Measurements from ENCODE around the gene UBE2M. TPM values are rescaled to one million over a fixed set of nuclear protein-coding genes. Genes with fewer than 3 reads are reported as not detected.
A peak's percentile ranks its signal among the peaks of the same experiment; 100 is the strongest.

Gene UBE2M
- polyA plus RNA-seq, 1 donor from 2014 or later, result 138 TPM

GRCh38 chr19:58544591-58545285, 13.7 kb downstream of the UBE2M start:
- no peaks in the 10 kb centered on the region for H3K36me3 ChIP-seq (ENCODE audit: insufficient read depth, low read length)
- no peaks in the 10 kb centered on the region for H3F3A ChIP-seq (ENCODE audit: insufficient read depth, low read length, poor library complexity, severe bottlenecking)
- peaks cover 33% of the 10 kb centered on the region for H3K79me2 ChIP-seq (replicated peaks; ENCODE audit: insufficient read depth, low read length)
- TF ChIP-seq EZH2 (IDR thresholded peaks at IDR 0.05; ENCODE audit: borderline replicate concordance, insufficient read depth, low read length, poor library complexity, severe bottlenecking) (no peak), SMC3 (conservative IDR thresholded peaks at IDR 0.05; ENCODE audit: poor library complexity) (no peak), EP300 (conservative IDR thresholded peaks at IDR 0.05; ENCODE audit: poor library complexity, severe bottlenecking) (no peak), CTCF (IDR thresholded peaks at IDR 0.05; ENCODE audit: poor library complexity, severe bottlenecking) (peak; percentile 14)
- TF ChIP-seq, protein P1, sequence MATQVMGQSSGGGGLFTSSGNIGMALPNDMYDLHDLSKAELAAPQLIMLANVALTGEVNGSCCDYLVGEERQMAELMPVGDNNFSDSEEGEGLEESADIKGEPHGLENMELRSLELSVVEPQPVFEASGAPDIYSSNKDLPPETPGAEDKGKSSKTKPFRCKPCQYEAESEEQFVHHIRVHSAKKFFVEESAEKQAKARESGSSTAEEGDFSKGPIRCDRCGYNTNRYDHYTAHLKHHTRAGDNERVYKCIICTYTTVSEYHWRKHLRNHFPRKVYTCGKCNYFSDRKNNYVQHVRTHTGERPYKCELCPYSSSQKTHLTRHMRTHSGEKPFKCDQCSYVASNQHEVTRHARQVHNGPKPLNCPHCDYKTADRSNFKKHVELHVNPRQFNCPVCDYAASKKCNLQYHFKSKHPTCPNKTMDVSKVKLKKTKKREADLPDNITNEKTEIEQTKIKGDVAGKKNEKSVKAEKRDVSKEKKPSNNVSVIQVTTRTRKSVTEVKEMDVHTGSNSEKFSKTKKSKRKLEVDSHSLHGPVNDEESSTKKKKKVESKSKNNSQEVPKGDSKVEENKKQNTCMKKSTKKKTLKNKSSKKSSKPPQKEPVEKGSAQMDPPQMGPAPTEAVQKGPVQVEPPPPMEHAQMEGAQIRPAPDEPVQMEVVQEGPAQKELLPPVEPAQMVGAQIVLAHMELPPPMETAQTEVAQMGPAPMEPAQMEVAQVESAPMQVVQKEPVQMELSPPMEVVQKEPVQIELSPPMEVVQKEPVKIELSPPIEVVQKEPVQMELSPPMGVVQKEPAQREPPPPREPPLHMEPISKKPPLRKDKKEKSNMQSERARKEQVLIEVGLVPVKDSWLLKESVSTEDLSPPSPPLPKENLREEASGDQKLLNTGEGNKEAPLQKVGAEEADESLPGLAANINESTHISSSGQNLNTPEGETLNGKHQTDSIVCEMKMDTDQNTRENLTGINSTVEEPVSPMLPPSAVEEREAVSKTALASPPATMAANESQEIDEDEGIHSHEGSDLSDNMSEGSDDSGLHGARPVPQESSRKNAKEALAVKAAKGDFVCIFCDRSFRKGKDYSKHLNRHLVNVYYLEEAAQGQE (IDR thresholded peaks at IDR 0.05; ENCODE audit: borderline replicate concordance), result no peak
- H3K27me3 ChIP-seq (ENCODE audit: insufficient read depth, low read depth, low read length), result peaks cover 4% of the 10 kb centered on the region
- peak overlapping the region; percentile 96 for H3K4me3 ChIP-seq (ENCODE audit: low read length)
- peaks cover 39% of the 10 kb centered on the region for H4K20me1 ChIP-seq (ENCODE audit: insufficient read depth)
- peak overlapping the region; percentile 81 for H3K9ac ChIP-seq (ENCODE audit: low read length)
- no peak overlapping the region for H2AFZ ChIP-seq (ENCODE audit: low read depth, low read length)
- no peaks in the 10 kb centered on the region for H3K9me3 ChIP-seq (ENCODE audit: low read length)
- H3K4me2 ChIP-seq (ENCODE audit: low read length), result peak overlapping the region; percentile 72
- peak overlapping the region; percentile 77 for H3K27ac ChIP-seq (ENCODE audit: low read length)
- H3K9me2 ChIP-seq (ENCODE audit: insufficient read depth, low read length), result no peaks in the 10 kb centered on the region

DNA sequence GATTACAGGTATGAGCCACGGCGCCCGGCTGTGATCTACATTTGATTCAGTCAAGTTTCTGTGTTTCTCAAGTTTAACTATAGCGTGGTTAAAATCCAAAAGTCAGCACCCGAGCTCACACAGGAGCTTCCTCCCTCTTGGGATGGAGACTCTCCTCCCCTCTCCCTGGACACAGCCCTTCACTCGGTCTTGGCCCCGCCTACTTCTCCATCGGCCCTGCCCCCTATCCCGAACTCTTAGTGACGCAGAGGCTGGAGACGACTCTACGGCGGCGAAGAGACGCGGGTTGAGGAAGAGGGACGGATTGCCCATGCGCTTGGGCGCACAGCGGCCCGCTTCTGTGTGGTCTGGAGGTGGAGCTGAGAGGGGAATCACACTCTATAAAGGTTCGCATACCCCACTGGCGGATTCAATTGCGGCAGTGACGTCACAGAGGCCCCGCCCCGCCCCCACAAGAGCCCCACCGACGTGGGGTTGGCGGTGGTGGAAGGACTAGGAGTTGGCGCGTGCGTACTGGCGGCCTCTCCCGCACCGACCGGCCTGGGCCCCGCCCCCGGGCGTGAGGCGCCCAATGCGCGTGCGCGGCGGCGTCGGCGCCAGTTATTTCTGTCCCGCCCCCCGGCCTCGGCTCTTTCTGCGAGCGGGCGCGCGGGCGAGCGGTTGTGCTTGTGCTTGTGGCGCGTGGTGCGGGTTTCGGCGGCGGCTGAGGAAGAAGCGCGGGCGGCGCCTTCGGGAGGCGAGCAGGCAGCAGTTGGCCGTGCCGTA, 14.4 kb downstream of the UBE2M start, which contains the start of gene TRIM28:
Gene TRIM28 (plus strand): TSS at position 239 of the 765 bp plus-strand sequence. CDS start 694 bp downstream, outside the sequence.
- TF ChIP-seq TAF1 (IDR thresholded peaks at IDR 0.05; ENCODE audit: low read depth) (peak; percentile 86), POLR2AphosphoS5 (IDR thresholded peaks at IDR 0.05) (peak; percentile 98), CTCF (IDR thresholded peaks at IDR 0.05; ENCODE audit: poor library complexity, severe bottlenecking) (no peak), RAD21 (conservative IDR thresholded peaks at IDR 0.05) (peak; percentile 32), EZH2 (IDR thresholded peaks at IDR 0.05; ENCODE audit: borderline replicate concordance, insufficient read depth, low read length, poor library complexity, severe bottlenecking) (no peak), EP300 (conservative IDR thresholded peaks at IDR 0.05; ENCODE audit: poor library complexity, severe bottlenecking) (peak; percentile 68), SMC3 (conservative IDR thresholded peaks at IDR 0.05; ENCODE audit: poor library complexity) (peak; percentile 28), MXI1 (conservative IDR thresholded peaks at IDR 0.05; ENCODE audit: poor library complexity, severe bottlenecking) (peak; percentile 88)
- TF ChIP-seq, protein P1 (IDR thresholded peaks at IDR 0.05; ENCODE audit: borderline replicate concordance), result peak; percentile 86
- Histone ChIP-seq H4K20me1 (ENCODE audit: insufficient read depth) (peaks cover 39% of the 10 kb centered on the region), H3K9me3 (ENCODE audit: low read length) (no peaks in the 10 kb centered on the region), H3K79me2 (replicated peaks; ENCODE audit: insufficient read depth, low read length) (peaks cover 33% of the 10 kb centered on the region), H3K4me2 (ENCODE audit: low read length) (peak within 1 kb of the TSS; percentile 71), H3K36me3 (ENCODE audit: insufficient read depth, low read length) (no peaks in the 10 kb centered on the region), H3F3A (ENCODE audit: insufficient read depth, low read length, poor library complexity, severe bottlenecking) (no peaks in the 10 kb centered on the region), H3K27ac (ENCODE audit: low read length) (peak within 1 kb of the TSS; percentile 86), H3K4me3 (ENCODE audit: low read length) (peak within 1 kb of the TSS; percentile 96), H3K27me3 (ENCODE audit: insufficient read depth, low read depth, low read length) (peaks cover 11% of the 10 kb centered on the region), H3K9ac (ENCODE audit: low read length) (peak within 1 kb of the TSS; percentile 81), H3K9me2 (ENCODE audit: insufficient read depth, low read length) (no peaks in the 10 kb centered on the region), H2AFZ (ENCODE audit: low read depth, low read length) (peak within 1 kb of the TSS; percentile 53)

Measured in neural cell (in vitro differentiated cells).